Hair follicular keratinocyte (primary cell): ENCODE results near the gene UBE2H. TPM values are rescaled to one million over a fixed set of nuclear protein-coding genes. Genes with fewer than 3 reads are reported as not detected.

Experiments used
- total RNA-seq: library from RNA; depleted of rRNA; stranded (reverse); fragments of >200 nt; gene quantifications from 2 replicates; pipeline ENCODE4 v1.2.3, GENCODE V29; 2015

The UBE2H gene
- 63.5 and 80.1 TPM in 2 replicates for total RNA-seq

GRCh38 chr7:129952653-129953560 is at the start of gene UBE2H:
Gene UBE2H (minus strand): TSS chr7:129952960. CDS start chr7:129952555, 405 bp downstream.

Other genes starting within 250 kb of the UBE2H start
- gene ZC3HC1, start 98.4 kb upstream of the UBE2H start, total RNA-seq = 9.8 and 17.6 TPM in 2 replicates
- 10.6 and 13.2 TPM in 2 replicates for gene KLHDC10, start 117.6 kb upstream of the UBE2H start, total RNA-seq